Hematopoietic multipotent progenitor cell (in vitro differentiated cells): ENCODE results near the gene SCML1. TPM values are rescaled to one million over a fixed set of nuclear protein-coding genes. Genes with fewer than 3 reads are reported as not detected.
A peak's percentile ranks its signal among the peaks of the same experiment; 100 is the strongest.

Experiments used
- DNase-seq, 3 donors: peaks; one replicate each; pipeline ENCODE4 v3.0.0-alpha.2; 2011 to 2015; ENCODE audit warnings: low read depth in 2 of 3, low spot score in 2 of 3
- total RNA-seq: library from RNA; depleted of rRNA; stranded (reverse); fragments of >200 nt; gene quantifications from one replicate; pipeline ENCODE4 v1.2.3, GENCODE V29; 2012

Gene SCML1
- total RNA-seq: 0.27 TPM

GRCh38 chrX:17736856-17737709 is at the start of gene SCML1:
SCML1 (plus strand) TSS chrX:17737493; CDS start chrX:17744187, 6,694 bp downstream.
- peak; percentile 67 to 94 (median 94) for DNase-seq

GRCh38 chrX:17687648-17688047 is 49.6 kb upstream of the SCML1 start:
- no peak for DNase-seq

- DNase-seq: peak; percentile 3 to 79 (median 47)
Observed at GRCh38 chrX:17689971-17690409, 47.3 kb upstream of the SCML1 start.

GRCh38 chrX:17692709-17693346 is 44.5 kb upstream of the SCML1 start:
- DNase-seq: no peak

- DNase-seq: peak in 1 of 3 donors; percentile 29
Observed at GRCh38 chrX:17697191-17697590, 40.1 kb upstream of the SCML1 start.

- DNase-seq: no peak
Observed at GRCh38 chrX:17700976-17701375, 36.3 kb upstream of the SCML1 start.

- DNase-seq: no peak
Observed at GRCh38 chrX:17703201-17703600, 34.1 kb upstream of the SCML1 start.

- no peak for DNase-seq
Observed at GRCh38 chrX:17705211-17705610, 32.1 kb upstream of the SCML1 start.

- DNase-seq: no peak
Observed at GRCh38 chrX:17706676-17707075, 30.6 kb upstream of the SCML1 start.

GRCh38 chrX:17707731-17708130 is 29.6 kb upstream of the SCML1 start:
- DNase-seq: no peak

- no peak for DNase-seq
Observed at GRCh38 chrX:17710871-17711301, 26.4 kb upstream of the SCML1 start.

GRCh38 chrX:17713288-17713687 is 24.0 kb upstream of the SCML1 start:
- no peak for DNase-seq

GRCh38 chrX:17718649-17719165 is 18.6 kb upstream of the SCML1 start:
- no peak for DNase-seq

GRCh38 chrX:17719711-17720110 is 17.6 kb upstream of the SCML1 start:
- no peak for DNase-seq

GRCh38 chrX:17721715-17722114 is 15.6 kb upstream of the SCML1 start:
- DNase-seq: no peak

GRCh38 chrX:17725181-17725580 is 12.1 kb upstream of the SCML1 start:
- DNase-seq: no peak

- DNase-seq: no peak
Observed at GRCh38 chrX:17732138-17732783, 5.0 kb upstream of the SCML1 start.

- DNase-seq: no peak
Observed at GRCh38 chrX:17735406-17735805, 1.9 kb upstream of the SCML1 start.

- peak in 1 of 3 donors; percentile 4 for DNase-seq
Observed at GRCh38 chrX:17736478-17736855, 826 bp upstream of the SCML1 start.

- DNase-seq: peak; percentile 21 to 38 (median 33)
Observed at GRCh38 chrX:17737710-17737985, 355 bp downstream of the SCML1 start.

- peak in 2 of 3 donors; percentile 8 to 9 for DNase-seq
Observed at GRCh38 chrX:17737986-17738713, 857 bp downstream of the SCML1 start.
